Measurements from ENCODE around the gene NOL12. TPM values are rescaled to one million over a fixed set of nuclear protein-coding genes. Genes with fewer than 3 reads are reported as not detected.

NOL12 gene
- total RNA-seq, 1 donor from 2014 or later, result 18.1 TPM

- no peaks in the 10 kb centered on the region for H3K27me3 Mint-ChIP-seq (ENCODE audit: low read depth, unreplicated experiment)
- H3K4me1 Mint-ChIP-seq (ENCODE audit: low read depth, unreplicated experiment), result peaks cover 16% of the 10 kb centered on the region
- H3K4me3 Mint-ChIP-seq (ENCODE audit: unreplicated experiment), result peak overlapping the region; percentile 85
- H3K9me3 ChIP-seq (ENCODE audit: insufficient read depth, low read depth, low read length), result no peaks in the 10 kb centered on the region
- H3K4me3 ChIP-seq (ENCODE audit: insufficient read depth, low read depth, low read length), result peak overlapping the region; percentile 97
- no peaks in the 10 kb centered on the region for H3K9me3 Mint-ChIP-seq (ENCODE audit: unreplicated experiment)
- peak overlapping the region; percentile 93 for H3K4me2 ChIP-seq (ENCODE audit: low read length)
- H3K9ac ChIP-seq (ENCODE audit: low read length), result peak overlapping the region; percentile 90
- peaks cover 26% of the 10 kb centered on the region for H3K4me1 ChIP-seq (ENCODE audit: insufficient read depth, low read length)
- peaks cover 55% of the 10 kb centered on the region for H4K20me1 ChIP-seq (ENCODE audit: insufficient read depth, low read length)
- DNase-seq (ENCODE audit: low read depth) (peak; percentile 95), FAIRE-seq (no peak)
- H3K27ac ChIP-seq (ENCODE audit: low read depth, low read length), result peak overlapping the region; percentile 79
- peaks cover 2% of the 10 kb centered on the region for H3K36me3 Mint-ChIP-seq (ENCODE audit: low read depth, unreplicated experiment)
- H2AFZ ChIP-seq (ENCODE audit: low read depth, low read length), result no peak overlapping the region
- H3K79me2 ChIP-seq (ENCODE audit: insufficient read depth, low read length), result peaks cover 28% of the 10 kb centered on the region
- no peaks in the 10 kb centered on the region for H3K27me3 ChIP-seq (ENCODE audit: insufficient read depth, low read length)
- H3K36me3 ChIP-seq (ENCODE audit: insufficient read depth, low read length), result peaks cover 17% of the 10 kb centered on the region
- TF ChIP-seq CTCF (IDR thresholded peaks at IDR 0.05; ENCODE audit: insufficient read depth, low read depth, low read length) (no peak), EZH2 (IDR thresholded peaks at IDR 0.05; ENCODE audit: insufficient read depth, low read length) (no peak)
- peak overlapping the region; percentile 79 for H3K27ac Mint-ChIP-seq (ENCODE audit: unreplicated experiment)
Observed at GRCh38 chr22:37676736-37677492, 9.2 kb upstream of the NOL12 start.

- Histone ChIP-seq H3K4me3 (ENCODE audit: insufficient read depth, low read depth, low read length) (peak overlapping the region; percentile 83), H3K79me2 (ENCODE audit: insufficient read depth, low read length) (peaks cover 28% of the 10 kb centered on the region), H4K20me1 (ENCODE audit: insufficient read depth, low read length) (peaks cover 55% of the 10 kb centered on the region), H2AFZ (ENCODE audit: low read depth, low read length) (no peak overlapping the region), H3K4me2 (ENCODE audit: low read length) (peak overlapping the region; percentile 93), H3K27me3 (ENCODE audit: insufficient read depth, low read length) (no peaks in the 10 kb centered on the region), H3K4me1 (ENCODE audit: insufficient read depth, low read length) (peaks cover 26% of the 10 kb centered on the region), H3K36me3 (ENCODE audit: insufficient read depth, low read length) (peaks cover 17% of the 10 kb centered on the region), H3K9me3 (ENCODE audit: insufficient read depth, low read depth, low read length) (no peaks in the 10 kb centered on the region), H3K27ac (ENCODE audit: low read depth, low read length) (peak overlapping the region; percentile 54), H3K9ac (ENCODE audit: low read length) (peak overlapping the region; percentile 77)
- Mint-ChIP-seq H3K27me3 (ENCODE audit: low read depth, unreplicated experiment) (no peaks in the 10 kb centered on the region), H3K9me3 (ENCODE audit: unreplicated experiment) (no peaks in the 10 kb centered on the region), H3K4me3 (ENCODE audit: unreplicated experiment) (peak overlapping the region; percentile 80), H3K36me3 (ENCODE audit: low read depth, unreplicated experiment) (peaks cover 2% of the 10 kb centered on the region), H3K27ac (ENCODE audit: unreplicated experiment) (peak overlapping the region; percentile 28), H3K4me1 (ENCODE audit: low read depth, unreplicated experiment) (peaks cover 16% of the 10 kb centered on the region)
- DNase-seq (ENCODE audit: low read depth) (no peak), FAIRE-seq (no peak)
- TF ChIP-seq EZH2 (IDR thresholded peaks at IDR 0.05; ENCODE audit: insufficient read depth, low read length) (no peak), CTCF (IDR thresholded peaks at IDR 0.05; ENCODE audit: insufficient read depth, low read depth, low read length) (no peak)
Observed at GRCh38 chr22:37677493-37677974, 8.6 kb upstream of the NOL12 start.

- Histone ChIP-seq H3K4me2 (ENCODE audit: low read length) (peak overlapping the region; percentile 93), H3K36me3 (ENCODE audit: insufficient read depth, low read length) (peaks cover 17% of the 10 kb centered on the region), H3K27ac (ENCODE audit: low read depth, low read length) (peak overlapping the region; percentile 17), H3K9me3 (ENCODE audit: insufficient read depth, low read depth, low read length) (no peaks in the 10 kb centered on the region), H3K9ac (ENCODE audit: low read length) (peak overlapping the region; percentile 54), H2AFZ (ENCODE audit: low read depth, low read length) (no peak overlapping the region), H3K4me1 (ENCODE audit: insufficient read depth, low read length) (peaks cover 26% of the 10 kb centered on the region), H3K4me3 (ENCODE audit: insufficient read depth, low read depth, low read length) (peak overlapping the region; percentile 83), H4K20me1 (ENCODE audit: insufficient read depth, low read length) (peaks cover 55% of the 10 kb centered on the region), H3K27me3 (ENCODE audit: insufficient read depth, low read length) (no peaks in the 10 kb centered on the region), H3K79me2 (ENCODE audit: insufficient read depth, low read length) (peaks cover 28% of the 10 kb centered on the region)
- Mint-ChIP-seq H3K27me3 (ENCODE audit: low read depth, unreplicated experiment) (no peaks in the 10 kb centered on the region), H3K4me1 (ENCODE audit: low read depth, unreplicated experiment) (peaks cover 16% of the 10 kb centered on the region), H3K4me3 (ENCODE audit: unreplicated experiment) (no peak overlapping the region), H3K9me3 (ENCODE audit: unreplicated experiment) (no peaks in the 10 kb centered on the region), H3K36me3 (ENCODE audit: low read depth, unreplicated experiment) (peaks cover 2% of the 10 kb centered on the region), H3K27ac (ENCODE audit: unreplicated experiment) (no peak overlapping the region)
- TF ChIP-seq EZH2 (IDR thresholded peaks at IDR 0.05; ENCODE audit: insufficient read depth, low read length) (no peak), CTCF (IDR thresholded peaks at IDR 0.05; ENCODE audit: insufficient read depth, low read depth, low read length) (no peak)
- no peak for DNase-seq (ENCODE audit: low read depth)
- no peak for FAIRE-seq
Observed at GRCh38 chr22:37678372-37678771, 7.8 kb upstream of the NOL12 start.

Measured in astrocyte (in vitro differentiated cells and primary cell).